Measurements from ENCODE around the gene TCEANC.

The TCEANC gene

DNA sequence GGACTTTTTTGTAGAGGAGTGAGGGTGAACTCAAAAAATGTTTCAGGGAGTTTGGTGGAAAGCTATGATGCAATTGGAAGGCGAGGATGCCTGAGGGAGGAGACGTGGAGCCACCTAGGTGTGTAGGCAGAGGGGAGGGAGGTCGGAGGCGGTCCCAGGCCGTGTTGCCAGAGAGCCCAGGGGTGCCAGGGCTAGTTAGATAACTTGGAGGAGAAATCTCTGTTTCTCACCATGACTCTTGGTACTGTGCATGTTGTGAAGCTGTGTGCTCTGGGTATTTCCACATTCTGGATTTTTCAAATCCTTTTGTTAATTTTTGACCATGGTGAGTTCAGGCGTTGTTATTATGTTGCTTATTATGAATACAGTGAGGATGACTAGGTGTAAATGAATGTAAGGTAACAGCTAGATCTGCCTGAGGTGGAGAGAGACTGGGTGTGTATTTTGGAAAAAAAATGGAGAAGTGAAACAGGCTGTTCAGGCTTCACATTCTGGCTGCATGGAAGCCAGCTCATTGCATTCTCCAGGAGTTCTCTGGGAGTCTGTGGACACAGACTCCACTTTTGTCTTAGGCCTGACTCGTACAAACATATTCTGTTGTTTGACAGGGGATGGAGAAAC is 40.5 kb downstream of the TCEANC start:
- DNase-seq: no peak

DNA sequence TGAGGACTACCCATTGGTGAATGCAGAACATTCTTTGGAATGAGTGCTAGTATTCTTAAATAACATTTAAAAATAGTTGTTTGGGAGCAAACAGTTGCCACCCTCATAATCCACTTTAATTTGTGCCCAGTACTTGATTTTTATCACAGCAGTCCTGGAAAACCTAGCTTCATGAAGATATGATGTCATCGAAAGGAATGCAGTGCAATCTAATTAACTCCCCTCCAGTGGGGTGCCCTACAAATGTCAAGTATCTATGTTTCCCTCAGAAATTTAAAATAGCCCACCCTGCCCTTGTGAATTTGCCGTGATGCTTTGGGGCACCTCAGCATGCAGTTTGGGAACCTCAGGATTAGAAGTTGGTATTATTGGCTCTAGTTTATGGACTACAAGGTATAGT is 41.4 kb downstream of the TCEANC start:
- no peak for DNase-seq

DNA sequence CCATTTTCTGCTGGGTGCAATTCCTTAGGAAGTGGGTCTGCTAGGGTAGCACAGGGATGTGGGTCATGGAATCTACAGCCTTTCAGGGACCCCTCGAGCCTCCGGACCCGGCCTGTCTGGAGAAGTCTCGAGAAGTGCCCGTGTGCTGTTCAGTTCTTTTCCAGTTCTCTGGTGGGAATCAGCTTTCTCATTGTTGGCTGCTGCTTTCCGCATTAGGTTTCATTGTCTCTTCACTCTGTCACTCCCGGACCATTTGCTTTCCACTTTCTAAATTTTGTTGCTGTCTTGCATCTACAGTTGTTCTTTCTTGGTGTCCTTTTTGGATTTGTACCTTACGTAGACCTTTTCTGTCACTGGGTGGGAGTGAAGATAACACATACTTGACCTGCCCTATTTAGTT is 42.0 kb downstream of the TCEANC start:
- no peak for DNase-seq

DNA sequence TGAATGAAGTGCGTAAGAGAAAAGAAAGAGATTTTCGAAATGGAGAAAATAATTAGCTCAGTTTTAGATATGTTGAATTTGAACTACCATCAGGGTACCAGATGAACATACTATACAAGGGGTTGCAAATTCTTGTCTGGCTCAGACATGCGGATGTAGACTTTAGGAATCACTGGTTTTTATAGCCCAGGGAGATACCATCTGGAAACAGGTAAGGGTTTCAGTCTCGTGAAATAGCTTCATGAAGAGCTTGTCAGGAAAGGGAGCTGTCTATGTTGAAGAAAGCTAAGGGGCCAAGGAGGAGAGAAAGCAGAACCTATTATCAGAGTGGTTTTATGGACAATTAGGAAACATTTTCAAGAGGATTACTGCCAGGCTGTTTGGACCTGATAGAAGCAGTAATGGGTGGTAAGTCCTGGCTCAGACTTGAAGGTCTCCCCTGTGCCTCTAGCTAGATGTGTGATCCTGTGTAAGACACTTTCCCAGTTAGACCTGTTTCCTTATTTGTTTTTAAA is 42.7 kb downstream of the TCEANC start:
- no peak for DNase-seq

DNA sequence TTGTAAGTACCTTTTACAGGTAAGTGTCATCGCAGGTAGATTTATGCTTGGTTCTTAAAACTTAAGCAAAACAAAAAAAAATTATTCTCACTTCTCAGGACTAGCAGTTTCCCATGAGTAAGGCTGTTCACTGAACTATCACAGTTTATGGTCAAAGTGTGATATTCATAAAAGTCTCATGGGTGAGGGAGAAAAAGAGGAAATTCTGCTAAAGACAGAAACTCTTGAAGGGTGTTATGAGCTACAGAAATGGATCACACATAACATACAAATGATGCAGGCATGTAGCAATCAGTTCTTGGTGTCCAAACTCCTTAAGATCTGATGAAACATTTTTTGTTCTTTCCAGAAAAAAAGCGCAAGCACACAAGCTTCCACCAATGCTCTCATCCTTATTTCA is 44.5 kb downstream of the TCEANC start:
- DNase-seq: no peak

DNA sequence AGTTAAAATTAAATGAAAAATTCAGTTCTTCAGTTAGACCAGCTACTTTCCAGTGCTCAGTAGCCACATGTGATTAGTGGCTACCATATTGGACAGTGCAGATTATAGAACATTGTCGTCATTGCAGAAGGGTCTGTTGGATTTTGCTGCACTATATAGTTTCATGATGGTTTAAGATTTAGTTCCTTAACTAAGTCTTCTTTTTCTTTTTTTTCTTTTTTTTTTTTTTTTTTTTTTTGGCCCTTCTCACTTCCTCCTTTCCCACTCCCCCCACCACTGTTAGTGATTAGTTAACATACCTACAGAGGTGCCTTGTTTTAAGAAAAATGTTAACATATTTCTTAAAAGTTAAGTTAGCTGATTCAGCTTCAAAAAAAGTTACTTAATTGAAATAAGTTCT is 45.0 kb downstream of the TCEANC start:
- no peak for DNase-seq

DNA sequence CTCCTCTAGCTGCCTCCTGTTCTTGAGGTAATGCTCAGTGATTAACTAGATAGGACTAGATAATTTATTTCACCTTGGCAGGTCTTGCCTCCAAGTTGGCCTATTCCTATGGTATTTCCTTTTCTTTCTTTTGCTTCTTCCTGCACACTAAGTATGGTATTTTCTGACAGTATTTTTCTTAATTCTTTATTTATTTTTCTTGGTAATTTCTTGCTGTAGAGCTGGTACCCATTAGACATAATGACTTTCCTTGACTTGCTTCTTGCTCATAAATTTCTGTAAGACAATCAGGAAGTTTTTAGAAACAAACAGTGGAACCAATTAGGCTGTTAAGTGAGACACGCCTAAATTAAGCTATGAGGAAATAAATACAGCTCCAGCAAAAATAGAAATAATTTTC is 45.5 kb downstream of the TCEANC start:
- no peak for DNase-seq

DNA sequence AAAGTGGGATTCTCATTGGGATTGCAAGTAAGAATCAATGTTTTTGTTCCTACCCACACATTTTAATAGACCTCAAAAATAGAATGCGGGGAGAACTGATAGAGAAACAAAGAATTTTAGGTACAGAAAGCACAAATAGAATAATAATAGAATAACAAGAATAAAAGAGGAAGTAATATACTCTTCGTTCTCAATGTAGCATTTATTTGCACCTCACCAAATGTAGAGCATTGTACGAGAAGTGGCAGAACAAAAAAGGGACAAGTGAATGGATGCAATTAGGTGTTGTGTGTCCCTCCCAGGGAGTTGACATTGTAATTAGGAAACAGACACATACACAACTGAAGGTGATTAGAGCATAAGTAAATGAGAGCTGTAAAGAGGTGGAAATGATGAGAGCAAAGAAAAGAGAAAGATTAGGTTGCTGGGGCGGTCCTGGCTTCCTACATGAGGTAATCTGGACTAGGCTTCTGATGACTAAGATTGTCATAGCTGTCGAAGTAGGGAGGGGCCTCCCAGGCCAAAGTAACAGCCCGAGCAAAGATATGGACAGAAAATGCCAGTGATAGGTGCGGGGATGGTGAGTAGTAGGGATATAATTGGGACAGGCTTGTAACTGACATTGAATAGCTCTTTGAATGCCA is 46.4 kb downstream of the TCEANC start:
- no peak for DNase-seq

DNA sequence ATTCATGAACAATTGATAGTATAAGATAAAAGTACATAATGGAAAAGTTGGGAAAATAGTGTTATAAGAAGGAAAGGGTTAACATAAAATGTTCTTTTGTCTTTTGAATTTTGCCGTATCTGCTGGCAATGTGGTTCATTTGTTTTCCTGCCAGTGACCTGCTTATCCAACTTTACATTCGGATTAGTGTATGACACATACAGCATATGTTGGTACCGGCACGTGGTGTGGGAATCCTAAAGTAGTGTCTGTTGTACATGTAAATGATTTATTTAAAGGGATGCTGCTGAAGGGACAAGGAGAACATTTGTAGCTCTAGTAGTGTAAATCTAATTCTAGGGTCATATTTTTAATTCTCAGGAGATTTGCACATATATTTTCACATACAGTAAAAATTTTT is 47.4 kb downstream of the TCEANC start:
- no peak for DNase-seq

DNA sequence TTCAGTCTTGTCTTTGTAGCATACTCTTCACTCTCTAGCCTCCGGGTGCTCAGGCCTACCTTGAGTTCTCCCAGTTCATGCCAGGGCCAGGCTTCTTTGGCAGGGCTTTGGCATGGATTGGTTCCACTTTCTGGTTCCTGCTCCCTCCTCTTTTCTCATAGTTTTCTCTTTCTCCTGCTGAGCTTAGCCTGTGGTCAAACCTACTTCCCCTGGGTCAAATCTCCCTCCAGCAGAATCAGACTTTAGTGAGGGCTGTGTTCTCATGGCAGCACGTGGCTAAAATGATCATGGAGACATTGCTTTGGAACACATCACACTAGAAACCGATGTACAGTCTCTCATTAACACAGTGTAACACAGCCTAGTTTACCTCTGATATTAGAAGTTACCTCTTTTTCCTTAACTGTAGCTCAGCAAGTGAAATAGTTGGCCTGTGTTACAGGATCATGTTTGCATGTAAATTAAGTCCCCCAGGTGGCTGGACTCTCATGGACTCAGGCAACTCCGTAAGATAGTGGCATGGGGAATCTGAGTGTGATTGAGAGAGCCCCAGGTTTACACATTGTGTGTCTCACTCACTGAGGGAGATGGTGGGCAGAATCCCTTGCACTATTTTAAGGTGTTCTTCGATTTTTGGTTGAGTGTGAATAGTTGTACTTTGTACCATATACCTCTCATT is 49.3 kb downstream of the TCEANC start:
- no peak for DNase-seq

DNA sequence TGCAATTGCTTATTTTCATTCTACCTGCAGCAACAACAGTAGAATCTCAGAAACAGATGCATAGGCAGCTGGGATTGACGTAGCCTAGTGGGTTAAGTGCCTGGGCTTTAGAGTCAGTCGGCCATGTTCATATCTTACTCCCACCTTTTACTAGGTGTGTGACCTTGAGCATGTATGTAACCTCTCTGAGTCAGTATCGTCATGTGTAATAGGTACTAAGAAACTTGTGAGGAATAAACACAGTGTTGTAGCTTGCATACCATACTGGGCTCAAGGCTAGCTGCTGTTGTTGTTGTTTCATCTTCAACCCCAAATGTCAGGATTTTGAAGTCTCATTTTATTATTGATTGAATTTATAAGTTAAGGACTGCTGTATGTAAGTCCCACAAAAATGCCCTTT is 50.2 kb downstream of the TCEANC start:
- DNase-seq: no peak

DNA sequence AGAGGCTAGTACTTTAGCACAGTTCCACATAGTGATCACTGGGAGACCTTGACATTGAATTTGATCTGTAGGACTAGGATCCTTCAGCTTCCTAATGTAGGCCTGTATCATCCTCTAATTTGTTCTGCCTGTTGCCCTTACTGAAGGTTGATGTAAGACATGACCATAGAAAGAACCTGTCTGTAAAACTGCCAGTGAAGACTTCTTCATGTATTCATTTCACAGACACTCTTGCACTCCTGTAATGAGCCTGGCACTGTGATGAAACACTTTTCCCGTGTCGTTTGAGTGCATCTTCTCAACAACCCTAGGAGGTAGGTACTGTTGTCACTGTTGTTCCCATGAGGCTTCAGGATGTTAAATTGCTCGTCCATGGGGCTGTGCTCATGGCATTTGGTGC is 50.6 kb downstream of the TCEANC start:
- no peak for DNase-seq

DNA sequence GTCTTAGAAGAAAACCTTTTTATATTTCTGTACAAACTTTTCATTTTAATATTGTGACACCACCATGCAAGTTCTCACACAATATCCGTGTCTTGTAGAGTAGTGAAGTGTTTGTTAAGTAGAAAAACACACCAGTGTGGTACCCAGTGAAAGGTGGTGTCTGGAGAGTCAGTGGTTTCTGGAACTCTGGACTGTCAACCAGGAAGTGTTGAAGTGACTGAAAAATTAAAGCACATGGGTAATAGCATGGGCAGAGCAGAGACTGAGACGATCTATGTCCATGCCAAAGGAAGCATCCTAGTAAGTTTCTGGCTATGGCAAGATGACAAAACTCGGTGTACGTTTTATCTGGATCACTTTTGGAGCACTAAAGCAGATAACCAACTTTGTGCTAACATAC is 58.2 kb downstream of the TCEANC start:
- DNase-seq: no peak

Data from NCI-H524 treated with DMSO at 0.1 percent for 48 hours (cell line).